OCI-LY7 (cell line): Measurements from ENCODE around the gene DCP1B.

Experiments
- EZH2phosphoT487 ChIP-seq: fragments of 200-600 bp; sonication (generic); IDR thresholded peaks from 2 replicates; pipeline ENCODE4 v1.6.1; 2018; ENCODE audit warnings: low read depth, borderline replicate concordance, mild to moderate bottlenecking, mixed run types, antibody characterized with exemption, low read length, moderate library complexity, mixed read lengths
- TF ChIP-seq, protein P1 (sequence below): fragments of 200-600 bp; sonication (generic); conservative IDR thresholded peaks from 2 replicates; pipeline ENCODE4 v1.5.1; 2014; ENCODE audit warnings: mild to moderate bottlenecking, antibody characterized with exemption, low read length, moderate library complexity, mixed read lengths

DNA sequence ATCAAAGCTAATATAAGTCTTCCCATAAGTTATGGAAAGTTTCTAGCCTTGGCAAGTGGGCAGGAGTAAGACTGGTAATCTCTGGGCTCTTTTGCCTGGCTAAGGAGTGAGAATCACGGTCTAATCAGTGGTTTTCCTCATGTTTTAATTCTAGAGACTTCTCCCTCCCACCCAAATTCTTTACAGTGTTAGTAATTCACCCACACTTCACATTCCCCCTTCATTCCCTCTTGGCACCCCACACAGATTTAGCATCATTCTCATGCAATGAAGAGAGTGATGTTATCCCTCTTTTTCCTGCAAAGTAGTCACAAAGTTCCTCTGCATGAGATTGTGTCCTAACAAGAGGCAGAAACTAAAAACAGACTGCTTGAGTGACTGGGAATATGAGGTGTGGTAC is 57.2 kb downstream of the DCP1B start:
- TF ChIP-seq, protein P1, sequence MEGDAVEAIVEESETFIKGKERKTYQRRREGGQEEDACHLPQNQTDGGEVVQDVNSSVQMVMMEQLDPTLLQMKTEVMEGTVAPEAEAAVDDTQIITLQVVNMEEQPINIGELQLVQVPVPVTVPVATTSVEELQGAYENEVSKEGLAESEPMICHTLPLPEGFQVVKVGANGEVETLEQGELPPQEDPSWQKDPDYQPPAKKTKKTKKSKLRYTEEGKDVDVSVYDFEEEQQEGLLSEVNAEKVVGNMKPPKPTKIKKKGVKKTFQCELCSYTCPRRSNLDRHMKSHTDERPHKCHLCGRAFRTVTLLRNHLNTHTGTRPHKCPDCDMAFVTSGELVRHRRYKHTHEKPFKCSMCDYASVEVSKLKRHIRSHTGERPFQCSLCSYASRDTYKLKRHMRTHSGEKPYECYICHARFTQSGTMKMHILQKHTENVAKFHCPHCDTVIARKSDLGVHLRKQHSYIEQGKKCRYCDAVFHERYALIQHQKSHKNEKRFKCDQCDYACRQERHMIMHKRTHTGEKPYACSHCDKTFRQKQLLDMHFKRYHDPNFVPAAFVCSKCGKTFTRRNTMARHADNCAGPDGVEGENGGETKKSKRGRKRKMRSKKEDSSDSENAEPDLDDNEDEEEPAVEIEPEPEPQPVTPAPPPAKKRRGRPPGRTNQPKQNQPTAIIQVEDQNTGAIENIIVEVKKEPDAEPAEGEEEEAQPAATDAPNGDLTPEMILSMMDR: no peak
- no peak for TF ChIP-seq EZH2phosphoT487
